ENCODE results near the gene ACTN4.

The ACTN4 gene

GRCh38 chr19:38674388-38675171 is 27.1 kb downstream of the ACTN4 start:
- Histone ChIP-seq H3K36me3 (ENCODE audit: insufficient read depth, low read length) (peaks cover 5% of the 10 kb centered on the region; the same call in 1 of the 2 replicates), H3K4me1 (ENCODE audit: insufficient read depth, low read length) (peaks cover 55% of the 10 kb centered on the region), H3K9me3 (ENCODE audit: control insufficient read depth, insufficient read depth, low read length) (no peaks in the 10 kb centered on the region), H3K9ac (ENCODE audit: low read depth, low read length) (no peak overlapping the region)

DNA sequence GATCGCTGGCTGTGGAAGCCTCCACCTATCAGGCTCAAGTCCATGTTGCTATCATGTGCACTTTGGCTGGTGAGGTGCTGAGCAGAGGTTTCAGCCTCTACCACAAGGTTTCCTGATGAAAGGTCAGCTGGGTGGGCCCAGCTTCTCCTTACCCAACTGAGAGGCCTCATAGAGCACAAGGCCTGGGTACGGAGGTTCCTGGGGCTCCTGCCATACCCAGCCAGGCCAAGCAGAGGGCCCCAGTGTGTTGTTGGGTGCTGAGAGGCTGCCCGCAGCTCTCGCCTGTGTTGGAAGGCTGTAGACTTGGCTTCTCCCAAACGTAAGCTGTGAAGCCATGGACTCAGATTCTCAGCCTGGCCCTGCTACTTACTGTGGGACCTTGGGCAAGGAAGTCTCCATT is 28.2 kb downstream of the ACTN4 start:
- Histone ChIP-seq H3K36me3 (ENCODE audit: insufficient read depth, low read length) (peaks cover 5% of the 10 kb centered on the region; the same call in 1 of the 2 replicates), H3K4me1 (ENCODE audit: insufficient read depth, low read length) (peaks cover 45% of the 10 kb centered on the region), H3K9me3 (ENCODE audit: control insufficient read depth, insufficient read depth, low read length) (no peaks in the 10 kb centered on the region), H3K9ac (ENCODE audit: low read depth, low read length) (no peak overlapping the region)

DNA sequence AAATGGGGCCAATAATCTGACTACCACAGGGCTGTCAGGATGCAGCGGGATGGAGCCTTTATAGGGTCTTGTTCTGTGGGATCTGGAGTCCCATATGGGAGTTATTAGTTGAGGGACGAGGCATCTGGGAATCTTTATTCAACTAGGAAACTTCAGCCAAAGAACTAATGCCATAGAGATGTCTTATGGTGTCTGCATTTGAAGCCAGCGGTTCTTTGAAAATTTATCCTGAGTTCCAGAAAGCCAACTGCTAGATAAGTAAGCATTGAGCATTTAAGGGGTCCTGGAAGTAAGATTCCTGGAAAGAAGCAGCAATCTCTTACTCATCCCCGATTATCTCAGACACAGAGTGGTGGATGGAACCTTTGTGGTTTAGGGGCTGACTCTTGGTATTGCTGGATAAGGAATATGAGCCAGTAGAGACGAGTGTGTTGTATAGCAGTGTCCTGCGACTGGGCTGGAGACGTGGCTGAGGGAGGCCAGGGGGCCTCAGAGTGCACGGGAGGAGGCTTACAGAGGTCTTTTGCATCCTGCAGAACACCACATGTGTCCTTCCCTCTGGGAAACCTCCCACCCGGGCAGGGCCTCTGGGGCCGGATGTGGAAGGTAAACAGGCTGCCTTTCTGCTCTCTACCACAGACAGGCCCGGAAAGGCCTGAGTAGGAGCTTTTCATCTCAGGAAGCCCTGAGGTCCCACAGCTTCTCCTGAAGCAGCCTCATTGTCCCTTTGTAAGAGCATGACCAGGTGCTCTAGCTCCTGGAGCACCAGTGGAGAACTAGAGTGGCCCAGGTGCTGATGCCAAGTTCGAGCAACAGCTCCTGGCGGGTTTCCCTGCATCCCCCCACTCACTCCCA is 28.8 kb downstream of the ACTN4 start:
- Histone ChIP-seq H3K4me1 (ENCODE audit: insufficient read depth, low read length) (peaks cover 41% of the 10 kb centered on the region), H3K36me3 (ENCODE audit: insufficient read depth, low read length) (peaks cover 5% of the 10 kb centered on the region; the same call in 1 of the 2 replicates), H3K9me3 (ENCODE audit: control insufficient read depth, insufficient read depth, low read length) (no peaks in the 10 kb centered on the region), H3K9ac (ENCODE audit: low read depth, low read length) (no peak overlapping the region)

- H3K9ac ChIP-seq (ENCODE audit: low read depth, low read length), result no peak overlapping the region
- peaks cover 7% of the 10 kb centered on the region; the same call in 1 of the 2 replicates for H3K36me3 ChIP-seq (ENCODE audit: insufficient read depth, low read length)
- H3K4me1 ChIP-seq (ENCODE audit: insufficient read depth, low read length), result peaks cover 33% of the 10 kb centered on the region
Measured at GRCh38 chr19:38676878-38677646, 29.6 kb downstream of the ACTN4 start.

GRCh38 chr19:38678217-38678890 is 30.9 kb downstream of the ACTN4 start:
- Histone ChIP-seq H3K4me1 (ENCODE audit: insufficient read depth, low read length) (peaks cover 41% of the 10 kb centered on the region), H3K36me3 (ENCODE audit: insufficient read depth, low read length) (peaks cover 7% of the 10 kb centered on the region; the same call in 1 of the 2 replicates), H3K9ac (ENCODE audit: low read depth, low read length) (no peak overlapping the region), H3K9me3 (ENCODE audit: control insufficient read depth, insufficient read depth, low read length) (no peaks in the 10 kb centered on the region)

More at GRCh38 chr19:38676878-38677646, 29.6 kb downstream of the ACTN4 start:
- H3K9me3 ChIP-seq (ENCODE audit: control insufficient read depth, insufficient read depth, low read length), result no peaks in the 10 kb centered on the region

DNA sequence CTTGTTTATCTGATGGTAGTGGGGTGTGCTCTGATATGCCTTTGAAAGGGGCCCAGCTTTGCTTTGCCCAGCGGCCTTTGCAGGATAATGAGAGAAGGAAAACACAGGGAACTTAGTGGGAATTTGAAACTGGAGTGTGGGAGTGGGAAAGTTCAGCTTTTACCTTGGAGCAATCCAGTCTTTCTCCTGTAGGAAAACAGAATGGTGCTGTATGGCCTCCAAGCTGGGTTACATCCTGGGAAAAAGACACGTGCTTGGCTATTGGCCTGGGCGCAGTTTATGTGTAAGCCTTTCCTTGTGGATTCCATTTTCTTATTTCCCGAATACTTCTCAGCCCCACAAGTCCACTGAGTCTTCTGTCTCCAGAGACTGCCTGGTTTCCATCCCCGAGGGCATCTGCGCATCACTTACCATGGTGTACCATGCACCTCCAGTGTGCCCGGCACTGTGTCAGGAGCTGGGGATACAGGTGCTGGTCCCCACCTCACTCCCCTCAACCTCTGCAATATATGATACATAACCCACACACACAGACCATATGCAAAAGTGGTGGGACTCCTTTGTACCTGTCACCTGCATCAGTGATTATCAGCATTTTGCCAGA is 31.5 kb downstream of the ACTN4 start:
- Histone ChIP-seq H3K9ac (ENCODE audit: low read depth, low read length) (no peak overlapping the region), H3K4me1 (ENCODE audit: insufficient read depth, low read length) (peaks cover 44% of the 10 kb centered on the region), H3K9me3 (ENCODE audit: control insufficient read depth, insufficient read depth, low read length) (no peaks in the 10 kb centered on the region), H3K36me3 (ENCODE audit: insufficient read depth, low read length) (peaks cover 7% of the 10 kb centered on the region; the same call in 1 of the 2 replicates)

DNA sequence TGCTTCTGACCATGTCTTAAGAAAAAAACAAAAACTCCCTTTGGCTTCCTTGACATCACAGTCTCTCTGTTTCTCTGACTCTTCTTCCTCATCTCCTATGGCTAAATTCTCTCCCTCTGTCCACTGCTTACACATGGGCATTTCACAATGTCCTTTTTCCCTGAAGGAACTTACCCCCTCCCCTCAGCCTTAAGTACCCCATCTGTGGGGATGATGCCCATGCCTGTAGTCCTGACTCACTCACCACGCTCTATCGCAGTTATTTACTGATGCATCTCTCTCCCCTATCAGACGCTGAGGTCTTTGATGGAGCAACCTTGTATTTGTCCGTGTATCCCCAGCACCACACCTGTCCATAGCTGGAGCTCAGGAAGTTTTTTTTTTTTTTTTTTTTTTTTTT is 32.4 kb downstream of the ACTN4 start:
- Histone ChIP-seq H3K9me3 (ENCODE audit: control insufficient read depth, insufficient read depth, low read length) (no peaks in the 10 kb centered on the region), H3K9ac (ENCODE audit: low read depth, low read length) (no peak overlapping the region), H3K36me3 (ENCODE audit: insufficient read depth, low read length) (peaks cover 5% of the 10 kb centered on the region; the same call in 1 of the 2 replicates), H3K4me1 (ENCODE audit: insufficient read depth, low read length) (peaks cover 44% of the 10 kb centered on the region)

DNA sequence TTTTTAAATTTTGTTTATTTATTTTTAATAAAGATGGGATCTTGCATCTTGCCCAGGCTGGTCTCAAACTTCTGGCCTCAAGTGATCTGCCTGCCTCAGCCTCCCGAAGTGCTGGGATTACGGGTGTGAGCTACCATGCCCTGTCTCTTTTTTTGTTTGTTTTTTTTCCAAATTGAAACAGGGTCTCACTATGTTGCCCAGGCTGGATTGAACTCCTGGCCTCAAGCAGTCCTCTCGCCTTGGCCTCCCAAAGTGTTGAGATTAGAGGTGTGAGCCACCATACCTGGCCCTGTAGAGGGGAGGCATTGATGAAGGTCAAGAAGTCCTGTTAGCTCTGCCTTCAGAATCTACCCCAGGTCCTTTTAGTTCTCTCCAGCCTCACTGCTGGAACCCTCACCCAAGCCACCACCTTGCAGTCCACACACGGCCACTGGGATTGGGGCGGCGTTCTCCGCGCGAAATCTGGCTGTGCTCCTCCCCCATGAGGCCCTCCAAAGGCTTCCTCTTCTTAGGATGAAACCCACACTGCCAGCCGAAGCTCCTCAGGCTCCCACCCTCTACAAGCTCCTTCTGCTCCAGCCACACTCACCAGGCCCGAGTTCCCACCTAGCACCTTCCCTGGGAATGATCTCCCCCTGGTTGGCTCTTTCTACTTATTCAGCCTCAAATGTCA is 34.9 kb downstream of the ACTN4 start:
- Histone ChIP-seq H3K9ac (ENCODE audit: low read depth, low read length) (no peak overlapping the region), H3K36me3 (ENCODE audit: insufficient read depth, low read length) (peaks cover 2% of the 10 kb centered on the region; the same call in 1 of the 2 replicates), H3K9me3 (ENCODE audit: control insufficient read depth, insufficient read depth, low read length) (no peaks in the 10 kb centered on the region), H3K4me1 (ENCODE audit: insufficient read depth, low read length) (peaks cover 45% of the 10 kb centered on the region)

DNA sequence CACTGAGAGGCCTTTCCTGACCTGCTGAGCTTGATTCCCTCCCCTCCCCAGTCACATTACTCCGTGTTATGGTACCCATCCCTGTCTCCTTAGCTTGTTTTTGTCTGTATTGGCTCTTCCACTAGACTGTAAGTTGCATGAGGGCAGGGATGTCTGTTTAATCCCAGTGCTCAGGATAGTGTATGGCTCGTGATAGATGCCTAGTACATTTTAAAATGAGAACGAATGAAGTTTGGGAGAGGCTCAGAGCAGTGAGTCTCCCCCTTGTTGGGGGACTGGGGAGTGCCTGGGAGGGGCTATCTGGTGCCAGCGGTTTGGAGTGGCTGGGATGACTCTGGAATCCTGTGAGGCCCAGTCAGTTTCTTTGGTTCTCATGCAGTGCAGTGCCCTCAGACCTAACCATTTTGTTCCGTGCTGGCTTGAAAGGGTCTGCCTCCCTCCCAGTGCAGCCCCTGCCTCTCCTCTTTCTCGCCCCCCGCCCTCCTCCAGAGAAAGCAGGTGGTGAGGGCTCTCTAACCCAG is 35.5 kb downstream of the ACTN4 start:
- H3K9me3 ChIP-seq (ENCODE audit: control insufficient read depth, insufficient read depth, low read length), result no peaks in the 10 kb centered on the region
- peaks cover 45% of the 10 kb centered on the region for H3K4me1 ChIP-seq (ENCODE audit: insufficient read depth, low read length)
- no peak overlapping the region for H3K9ac ChIP-seq (ENCODE audit: low read depth, low read length)
- H3K36me3 ChIP-seq (ENCODE audit: insufficient read depth, low read length), result peaks cover 2% of the 10 kb centered on the region; the same call in 1 of the 2 replicates

GRCh38 chr19:38683393-38684077 is 36.1 kb downstream of the ACTN4 start:
- Histone ChIP-seq H3K4me1 (ENCODE audit: insufficient read depth, low read length) (peaks cover 43% of the 10 kb centered on the region), H3K9me3 (ENCODE audit: control insufficient read depth, insufficient read depth, low read length) (no peaks in the 10 kb centered on the region), H3K36me3 (ENCODE audit: insufficient read depth, low read length) (peaks cover 2% of the 10 kb centered on the region; the same call in 1 of the 2 replicates), H3K9ac (ENCODE audit: low read depth, low read length) (0 out of 2 replicates have a peak overlapping the region, but pooled peaks have one; percentile 7)

- Histone ChIP-seq H3K36me3 (ENCODE audit: insufficient read depth, low read length) (peaks cover 2% of the 10 kb centered on the region; the same call in 1 of the 2 replicates), H3K4me1 (ENCODE audit: insufficient read depth, low read length) (peaks cover 43% of the 10 kb centered on the region), H3K9me3 (ENCODE audit: control insufficient read depth, insufficient read depth, low read length) (no peaks in the 10 kb centered on the region), H3K9ac (ENCODE audit: low read depth, low read length) (0 out of 2 replicates have a peak overlapping the region, but pooled peaks have one; percentile 7)
Measured at GRCh38 chr19:38684078-38684861, 36.8 kb downstream of the ACTN4 start.

Data from ES-I3 (cell line).